NCI-H1092 (cell line): ENCODE data around the gene FSTL4.

Experiments
- DNase-seq: peaks from one replicate; lab custom pipeline; 2025; lab: John Stamatoyannopoulos, UW

FSTL4 gene

DNA sequence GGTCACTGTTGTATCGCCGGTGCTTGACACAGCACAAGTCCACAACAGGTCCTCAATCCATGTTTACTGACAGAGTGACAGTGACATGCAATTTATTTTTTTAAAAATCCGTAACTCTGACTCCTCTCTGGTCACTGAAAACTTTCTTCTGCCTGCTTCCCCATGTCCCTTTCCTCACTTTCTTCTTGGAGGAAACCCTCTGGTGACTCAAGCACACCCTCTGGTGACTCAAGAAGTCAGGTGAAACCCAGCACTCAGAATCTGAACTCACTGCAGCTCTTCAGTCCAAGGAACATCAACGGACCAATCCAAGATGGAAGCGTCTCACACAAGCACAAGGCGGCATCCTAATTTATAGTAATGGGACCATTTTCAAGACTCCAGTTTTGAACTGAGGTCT is 245.9 kb downstream of the FSTL4 start:
- no peak for DNase-seq

DNA sequence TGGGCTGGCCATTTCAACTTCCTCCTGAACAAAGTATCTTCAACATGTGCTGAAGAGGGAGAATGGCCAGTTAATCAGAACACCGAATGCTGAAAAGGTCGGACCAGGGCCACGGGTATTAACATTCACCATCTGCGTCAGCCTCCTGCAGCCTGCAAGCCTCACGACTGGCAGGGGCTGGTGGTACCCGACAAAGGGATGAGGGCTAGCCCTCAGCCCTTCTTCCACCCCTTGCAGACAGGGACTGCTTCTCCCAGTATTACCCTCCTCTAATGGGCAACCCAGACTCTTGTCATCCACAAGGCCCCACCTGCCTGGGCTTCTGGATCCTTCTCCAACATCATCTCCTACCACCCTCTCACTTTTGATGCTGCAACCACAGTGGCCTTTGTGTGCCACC is 246.6 kb downstream of the FSTL4 start:
- DNase-seq, result no peak

- no peak for DNase-seq
Measured at GRCh38 chr5:133364936-133365707, 247.2 kb downstream of the FSTL4 start.

DNA sequence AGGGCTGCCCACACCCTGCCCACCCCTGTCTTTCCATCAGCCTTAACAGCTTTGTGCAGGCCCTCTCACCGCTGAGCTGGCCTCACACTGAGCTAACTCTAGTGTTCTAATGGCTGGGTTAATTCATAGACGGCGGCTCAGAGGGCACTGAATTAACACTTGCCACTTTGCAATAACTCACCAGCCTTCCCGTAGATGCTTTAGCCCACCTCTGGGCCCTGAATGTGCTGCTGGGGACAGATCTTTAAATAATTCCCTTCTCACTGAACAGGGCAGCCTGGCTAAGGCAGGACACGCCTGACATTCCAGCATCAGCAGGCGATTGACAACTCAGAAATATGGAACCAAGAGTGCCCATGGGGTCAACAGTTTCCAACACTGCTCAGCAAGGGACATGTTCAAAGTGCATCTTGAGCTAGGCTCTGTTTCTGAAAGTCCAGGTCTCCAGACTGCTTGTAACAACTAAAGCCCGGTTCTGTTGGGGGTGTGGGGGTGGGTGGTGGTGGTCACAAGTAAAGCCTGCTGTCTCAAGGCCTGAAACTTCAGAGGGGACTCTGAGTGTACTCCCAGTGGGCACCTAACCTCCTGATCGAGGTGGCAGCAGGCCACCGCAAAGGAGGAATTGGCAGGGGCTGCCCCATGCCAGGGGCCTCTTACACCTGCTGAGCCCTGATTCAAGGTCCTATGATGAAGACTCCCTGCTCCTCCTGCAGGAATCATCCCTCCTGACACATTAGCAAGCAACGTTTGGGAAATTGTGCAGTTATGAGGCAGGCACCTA is 248.3 kb downstream of the FSTL4 start:
- DNase-seq, result no peak

DNA sequence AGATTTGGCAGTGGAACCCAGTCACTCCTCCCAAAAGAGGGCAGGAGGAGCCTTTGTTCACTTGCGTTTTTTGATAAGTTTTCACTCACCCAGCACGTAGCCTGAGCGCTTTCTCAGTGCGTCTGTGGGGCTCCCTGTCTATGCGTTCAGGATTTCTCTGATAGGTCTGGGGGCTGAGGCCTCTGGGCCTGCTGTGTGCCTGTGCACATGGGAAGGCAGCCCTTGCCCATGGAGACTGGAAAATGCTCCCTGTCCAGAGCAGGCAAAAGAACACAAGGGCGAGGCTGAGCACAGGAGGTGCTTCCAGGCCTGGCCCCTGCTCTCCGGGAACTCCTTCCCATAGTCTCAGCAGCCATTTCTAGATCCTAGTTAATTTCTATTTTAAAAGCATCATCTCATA is 249.9 kb downstream of the FSTL4 start:
- no peak for DNase-seq

GRCh38 chr5:133361922-133362321 is 250.4 kb downstream of the FSTL4 start:
- DNase-seq, result no peak

- DNase-seq, result no peak
Measured at GRCh38 chr5:133360693-133361472, 251.5 kb downstream of the FSTL4 start.

DNA sequence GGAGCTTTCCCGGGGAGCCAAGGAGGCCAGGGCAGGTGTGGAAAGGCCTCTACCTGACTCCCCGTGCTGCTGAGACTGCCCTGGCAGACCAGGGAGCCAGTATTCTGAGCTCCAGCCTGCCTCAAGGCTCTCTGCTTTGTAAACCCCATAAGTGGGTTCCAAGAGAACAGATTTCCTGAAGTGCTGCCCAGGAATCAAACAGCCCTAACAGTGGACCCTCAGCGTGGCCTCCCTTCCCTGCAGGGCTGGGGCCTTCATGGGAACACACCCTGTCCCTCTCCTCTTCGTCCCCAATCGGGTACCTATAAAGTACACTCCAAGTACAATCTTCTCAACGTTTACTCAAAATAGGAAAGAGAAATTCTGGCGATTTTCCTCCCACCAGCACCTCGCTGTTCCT is 252.5 kb downstream of the FSTL4 start:
- DNase-seq, result no peak

- DNase-seq, result no peak
Measured at GRCh38 chr5:133358271-133358670, 254.1 kb downstream of the FSTL4 start.

DNA sequence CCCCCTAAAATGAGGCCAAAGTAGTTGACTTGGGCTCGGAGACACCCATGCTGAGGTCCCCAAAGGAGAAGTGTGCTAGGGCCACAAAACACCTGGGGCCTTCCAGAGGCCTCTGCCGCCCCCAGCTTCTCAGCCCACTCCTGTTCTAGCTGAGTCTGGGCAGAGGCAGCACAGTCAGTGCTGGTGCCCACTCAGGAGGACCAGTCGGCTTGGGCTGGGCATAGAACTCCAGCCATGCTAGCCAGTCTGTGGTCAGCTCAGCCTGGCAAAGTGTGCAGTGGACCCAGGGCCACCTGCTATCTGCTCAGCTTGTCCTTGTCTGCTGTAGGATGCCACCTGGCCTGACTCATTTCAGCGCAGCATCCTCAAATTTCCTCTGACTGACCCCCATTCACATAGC is 254.6 kb downstream of the FSTL4 start:
- DNase-seq, result no peak

GRCh38 chr5:133356984-133357421 is 255.3 kb downstream of the FSTL4 start:
- no peak for DNase-seq

DNA sequence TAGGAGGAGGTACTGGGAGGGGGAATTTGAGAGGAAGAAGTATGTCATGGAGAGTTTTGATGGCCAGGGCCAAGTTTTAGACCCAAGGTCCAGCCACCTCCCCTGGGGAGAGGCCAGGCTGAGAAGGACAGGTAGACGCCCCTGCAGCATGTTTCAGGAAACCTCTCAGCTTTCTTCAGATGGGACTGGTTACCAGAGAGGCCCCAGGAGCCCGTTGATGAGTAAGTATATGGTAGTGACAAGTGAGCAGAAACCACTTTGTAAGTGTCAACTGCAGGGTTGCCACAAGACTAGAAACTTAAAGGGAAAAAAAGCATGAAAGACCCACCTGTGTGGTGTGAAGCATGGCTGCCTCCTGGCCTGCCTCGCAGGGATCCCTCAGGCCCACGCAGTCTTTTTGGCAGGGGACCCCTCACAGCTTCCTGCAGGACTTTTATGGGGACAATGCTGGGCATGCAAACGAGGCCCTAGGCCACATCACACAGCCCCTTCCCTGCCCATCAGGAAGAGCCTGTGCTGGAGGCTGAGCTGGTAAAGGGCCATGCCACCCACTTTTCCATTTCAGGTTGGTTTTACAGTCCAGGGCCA is 255.9 kb downstream of the FSTL4 start:
- DNase-seq, result no peak

- DNase-seq, result no peak
Measured at GRCh38 chr5:133354323-133355185, 257.8 kb downstream of the FSTL4 start.

- no peak for DNase-seq
Measured at GRCh38 chr5:133353741-133354140, 258.6 kb downstream of the FSTL4 start.

GRCh38 chr5:133348406-133348805 is 263.9 kb downstream of the FSTL4 start:
- no peak for DNase-seq

DNA sequence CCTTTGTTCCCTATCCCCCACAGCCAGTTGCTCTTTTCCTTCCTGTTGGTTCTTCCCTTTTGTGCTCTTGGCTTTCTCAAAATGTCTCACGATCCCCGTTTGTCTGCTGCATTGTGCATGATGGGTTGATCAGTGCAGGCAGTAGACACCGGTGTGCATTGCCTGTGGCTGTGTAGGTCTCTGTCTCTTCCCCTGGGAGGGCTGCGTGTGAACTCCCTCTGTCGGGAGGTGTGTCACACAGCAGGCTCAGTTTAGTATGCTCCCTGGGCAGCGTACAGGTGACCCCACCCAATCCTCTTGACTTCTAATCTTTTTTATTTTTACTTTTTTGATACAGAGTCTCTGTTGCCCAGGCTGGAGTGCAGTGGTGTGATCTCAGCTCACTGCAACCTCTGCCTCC is 265.3 kb downstream of the FSTL4 start:
- DNase-seq, result no peak

DNA sequence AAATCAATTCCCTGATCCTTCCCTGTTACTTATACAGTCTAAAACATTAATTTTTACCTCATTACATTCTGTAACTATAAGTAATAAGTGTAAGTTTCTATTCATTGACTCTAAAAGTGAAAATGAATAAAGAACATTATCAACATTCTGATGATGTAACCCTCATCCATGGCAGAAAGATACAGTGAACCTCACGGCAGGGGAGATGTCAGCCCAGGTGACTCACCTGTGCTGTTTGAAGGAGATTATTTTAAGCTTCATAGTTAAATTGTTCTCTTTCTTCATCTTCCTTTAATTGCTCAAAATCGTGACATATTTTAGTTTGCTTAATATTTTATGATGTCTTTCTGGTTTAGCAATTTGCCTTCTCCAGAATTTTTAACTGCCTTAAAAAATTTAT is 268.1 kb downstream of the FSTL4 start:
- no peak for DNase-seq

DNA sequence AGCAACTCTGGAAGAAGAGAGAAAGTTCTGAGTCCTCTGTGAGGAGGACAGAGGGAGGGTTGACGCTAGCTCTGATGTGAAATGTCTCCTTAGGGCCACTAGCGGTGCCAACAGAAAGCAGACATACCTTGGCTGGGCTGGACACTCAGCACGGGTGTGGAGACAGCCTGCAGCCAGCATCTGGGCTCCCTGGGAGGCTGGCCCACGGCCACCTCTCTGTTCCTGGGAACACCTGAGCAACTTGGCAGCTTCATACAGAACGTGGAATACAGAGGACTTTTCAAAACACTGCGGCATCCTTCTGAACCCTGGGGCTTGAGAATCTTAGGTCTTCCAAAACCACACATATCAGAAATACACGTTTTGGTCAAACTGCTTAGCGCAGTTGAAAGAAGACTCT is 269.1 kb downstream of the FSTL4 start:
- DNase-seq, result no peak

- DNase-seq, result no peak
Measured at GRCh38 chr5:133341915-133342710, 270.2 kb downstream of the FSTL4 start.

- DNase-seq, result no peak
Measured at GRCh38 chr5:133341296-133341695, 271.0 kb downstream of the FSTL4 start.
